ENCODE data around the gene AGR3.

- TF ChIP-seq CTCF (IDR thresholded peaks at IDR 0.05 in 8 of 11, conservative IDR thresholded peaks at IDR 0.05 in 3 of 11) = no peak
- no peak for TF ChIP-seq POLR2A (IDR thresholded peaks at IDR 0.05)
- TF ChIP-seq POLR2AphosphoS5 (IDR thresholded peaks at IDR 0.05) = no peak
These were observed 41.7 kb downstream of the AGR3 start for GRCh38 chr7:16840094-16840493.

Measured in spleen (tissue), 7 donors.